Spleen (tissue), 11 donors: ENCODE measurements around the gene STXBP6. TPM values are rescaled to one million over a fixed set of nuclear protein-coding genes. Genes with fewer than 3 reads are reported as not detected.

ENCODE experiments used
- DNase-seq: peaks from one replicate; pipeline ENCODE4 v3.0.0-alpha.2; 2020
- H3K27ac ChIP-seq, 8 donors: fragments of 200-600 bp; sonication (generic) in 7 of 8; 1 replicate in 4 of 8; 2 replicates in 4 of 8; pipeline versions ENCODE4 v1.5.0 to v1.8.0; 2016 to 2021; ENCODE audit warnings: inconsistent platforms in 4 of 8, mild to moderate bottlenecking in 4 of 8, moderate library complexity in 1 of 8
- H3K27me3 ChIP-seq, 7 donors: fragments of 200-600 bp; sonication (generic) in 6 of 7; replicated peaks in 1 of 7; 1 replicate in 4 of 7; 2 replicates in 3 of 7; pipeline versions ENCODE4 v1.5.0 to v1.8.0; 2016 to 2021; ENCODE audit warnings: inconsistent platforms in 3 of 7, mild to moderate bottlenecking in 1 of 7
- H3K36me3 ChIP-seq, 6 donors: fragments of 200-600 bp; sonication (generic) in 5 of 6; 1 replicate in 4 of 6; 2 replicates in 2 of 6; pipeline versions ENCODE4 v1.5.0 to v1.8.0; 2016 to 2021; ENCODE audit warnings: inconsistent platforms in 2 of 6
- H3K4me1 ChIP-seq, 6 donors: fragments of 200-600 bp; sonication (generic) in 5 of 6; 1 replicate in 3 of 6; 2 replicates in 3 of 6; pipeline versions ENCODE4 v1.5.0 to v1.8.0; 2016 to 2021; ENCODE audit warnings: inconsistent platforms in 3 of 6
- H3K4me3 ChIP-seq, 8 donors: fragments of 200-600 bp; sonication (generic) in 7 of 8; 1 replicate in 4 of 8; 2 replicates in 4 of 8; pipeline versions ENCODE4 v1.5.0 to v1.8.0; 2016 to 2021; ENCODE audit warnings: inconsistent platforms in 4 of 8, mild to moderate bottlenecking in 4 of 8, moderate library complexity in 2 of 8
- H3K9me3 ChIP-seq, 8 donors: fragments of 200-600 bp; sonication (generic) in 7 of 8; 1 replicate in 4 of 8; 2 replicates in 4 of 8; pipeline versions ENCODE4 v1.5.0 to v1.8.0; 2016 to 2021; ENCODE audit warnings: inconsistent platforms in 4 of 8
- CTCF ChIP-seq, 11 experiments: fragments of 200-600 bp in 7 of 11; fragments of 450-650 bp in 4 of 11; sonication (generic) in 4 of 11; IDR thresholded peaks in 8 of 11; conservative IDR thresholded peaks in 3 of 11; 1 replicate in 7 of 11; 2 replicates in 4 of 11; pipeline versions ENCODE4 v1.4.0 to v1.8.0; 2016 to 2021; ENCODE audit warnings: antibody characterized with exemption in 11 of 11, inconsistent platforms in 4 of 11, mild to moderate bottlenecking in 1 of 11
- POLR2A ChIP-seq, 3 donors: fragments of 450-650 bp; IDR thresholded peaks; one replicate each; pipeline ENCODE4 v1.5.1; 2017; ENCODE audit warnings: antibody characterized with exemption in 3 of 3, mild to moderate bottlenecking in 1 of 3
- POLR2AphosphoS5 ChIP-seq, 3 donors: sonication (generic); formaldehyde crosslinking; IDR thresholded peaks; one replicate each; pipeline ENCODE4 v1.5.1; 2017; ENCODE audit warnings: antibody characterized with exemption in 3 of 3
- WGBS, 5 donors: extraction: QIAGEN DNeasy Blood & Tissue Kit in 3 of 5; methylation state at CpG; one replicate each; pipeline versions ENCODE4 v1.1.5 to v1.1.7; 2013 to 2018; 5-methylcytosine and 5-hydroxymethylcytosine counted together
- intact Hi-C: fragments of 100-400 bp; cut with DNase I; formaldehyde crosslinking; loops from one replicate; pipeline ENCODE4 v1.15.0; 2023; ENCODE audit warnings: low total_unique reads
- polyA plus RNA-seq, 3 donors: library from polyadenylated mRNA; stranded (reverse); fragments of 200-250 nt; gene quantifications; one replicate each; pipeline ENCODE4 v1.2.1, GENCODE V29; 2013
- total RNA-seq, 7 donors: library from RNA; depleted of rRNA in 3 of 7; stranded (reverse); fragments of >200 nt in 3 of 7; fragmentation: NEBNext Ultra II Directional in 4 of 7; extraction: Animal tissue kit (Norgen Biotek cat#: 25700) in 4 of 7; gene quantifications; one replicate each; pipeline versions ENCODE4 v1.1.0 to v1.2.1, GENCODE V29; 2016 to 2021
- donor health status: healthy with polysubstance abuse.
- donor health status: DM: no; HTN: no; CAD: no; lungs with moderate emphysema.
- donor health status: DM: no; HTN: no; CAD: no.
- donor health status: Bipolar disorder and iron deficiency.
- donor health status: healthy.
- donor health status: DM: no; HTN: no; CAD: no.
- donor health status: DM: yes; HTN: yes; CAD: no.

STXBP6 gene
- total and polyA plus RNA-seq, 10 donors, result 0.76 to 1.4 (median 0.87) TPM

GRCh38 chr14:24948261-24948847 is 101.6 kb downstream of the STXBP6 start:
- WGBS, 5 donors, result 81 to 90% (median 86%) methylated on average over 1 of the region's 1 CpG
- H3K36me3 ChIP-seq, result no peaks in the 10 kb centered on the region
- TF ChIP-seq POLR2A (IDR thresholded peaks at IDR 0.05), result no peak
- no peak for TF ChIP-seq POLR2AphosphoS5 (IDR thresholded peaks at IDR 0.05)
- no peak for TF ChIP-seq CTCF (IDR thresholded peaks at IDR 0.05 in 8 of 11, conservative IDR thresholded peaks at IDR 0.05 in 3 of 11)
- intact Hi-C loops, result no loop called here
- no peak for DNase-seq
- H3K4me1 ChIP-seq, result no peaks in the 10 kb centered on the region
- H3K9me3 ChIP-seq, result no peaks in the 10 kb centered on the region
- H3K4me3 ChIP-seq, result no peak overlapping the region
- H3K27ac ChIP-seq, result no peak overlapping the region
- H3K27me3 ChIP-seq, result peaks cover 0 to 6% (median 0%) of the 10 kb centered on the region in 7 donors

- no peak for TF ChIP-seq POLR2A (IDR thresholded peaks at IDR 0.05)
- no peak for TF ChIP-seq CTCF (IDR thresholded peaks at IDR 0.05 in 8 of 11, conservative IDR thresholded peaks at IDR 0.05 in 3 of 11)
- TF ChIP-seq POLR2AphosphoS5 (IDR thresholded peaks at IDR 0.05), result no peak
- no peaks in the 10 kb centered on the region for H3K9me3 ChIP-seq
- no peak for DNase-seq
- intact Hi-C loops, result no loop called here
- no peak overlapping the region for H3K4me3 ChIP-seq
- H3K27ac ChIP-seq, result no peak overlapping the region
- no peaks in the 10 kb centered on the region for H3K27me3 ChIP-seq
- 88 to 95% (median 88%) methylated on average over 6 of the region's 6 CpGs for WGBS, 5 donors
- no peaks in the 10 kb centered on the region for H3K36me3 ChIP-seq
- no peaks in the 10 kb centered on the region for H3K4me1 ChIP-seq
Observed at GRCh38 chr14:24947131-24947530, 102.8 kb downstream of the STXBP6 start.

- no peaks in the 10 kb centered on the region for H3K36me3 ChIP-seq
- H3K27me3 ChIP-seq, result no peaks in the 10 kb centered on the region
- H3K27ac ChIP-seq, result no peak overlapping the region
- H3K4me1 ChIP-seq, result no peaks in the 10 kb centered on the region
- no peak for TF ChIP-seq POLR2A (IDR thresholded peaks at IDR 0.05)
- no peak for TF ChIP-seq CTCF (IDR thresholded peaks at IDR 0.05 in 8 of 11, conservative IDR thresholded peaks at IDR 0.05 in 3 of 11)
- TF ChIP-seq POLR2AphosphoS5 (IDR thresholded peaks at IDR 0.05), result no peak
- no peak for DNase-seq
- H3K9me3 ChIP-seq, result no peaks in the 10 kb centered on the region
- 40 to 76% (median 44%) methylated on average over 2 of the region's 2 CpGs for WGBS, 5 donors
- intact Hi-C loops, result no loop called here
- H3K4me3 ChIP-seq, result no peak overlapping the region
Observed at GRCh38 chr14:24944800-24945199, 105.1 kb downstream of the STXBP6 start.

GRCh38 chr14:24943024-24943423 is 106.9 kb downstream of the STXBP6 start:
- no peak for TF ChIP-seq CTCF (IDR thresholded peaks at IDR 0.05 in 8 of 11, conservative IDR thresholded peaks at IDR 0.05 in 3 of 11)
- no peak for TF ChIP-seq POLR2AphosphoS5 (IDR thresholded peaks at IDR 0.05)
- no peak for TF ChIP-seq POLR2A (IDR thresholded peaks at IDR 0.05)
- Histone ChIP-seq H3K4me1 (no peaks in the 10 kb centered on the region), H3K27me3 (no peaks in the 10 kb centered on the region), H3K27ac (no peak overlapping the region), H3K36me3 (no peaks in the 10 kb centered on the region), H3K4me3 (no peak overlapping the region), H3K9me3 (no peaks in the 10 kb centered on the region)
- DNase-seq, result no peak
- intact Hi-C loops, result no loop called here
- WGBS, 5 donors, result 63 to 86% (median 76%) methylated on average over 3 of the region's 3 CpGs
